Adipocyte (in vitro differentiated cells): ENCODE results near the gene SPRN.

Experiments
- DNase-seq: peaks from one replicate; pipeline ENCODE4 v3.0.0-alpha.2; 2015; ENCODE audit warnings: low read depth
- H3K27me3 ChIP-seq: replicated peaks from 2 replicates; pipeline ENCODE4 v1.7.0; 2013; ENCODE audit warnings: mild to moderate bottlenecking, low read length, moderate library complexity; ENCODE audit not compliant: control insufficient read depth, insufficient read depth
- H3K36me3 ChIP-seq: 2 replicates; pipeline ENCODE4 v1.7.0; 2013; ENCODE audit warnings: low read length, mild to moderate bottlenecking, moderate library complexity; ENCODE audit not compliant: control insufficient read depth, insufficient read depth, severe bottlenecking
- H3K4me1 ChIP-seq: 2 replicates; pipeline ENCODE4 v1.7.0; 2013; ENCODE audit warnings: mild to moderate bottlenecking, low read length, moderate library complexity; ENCODE audit not compliant: control insufficient read depth, insufficient read depth
- H3K4me3 ChIP-seq: 2 replicates; pipeline ENCODE4 v1.7.0; 2013; ENCODE audit warnings: mild to moderate bottlenecking, low read length, moderate library complexity
- H3K9ac ChIP-seq: 2 replicates; pipeline ENCODE4 v1.7.0; 2013; ENCODE audit warnings: mild to moderate bottlenecking, low read length, moderate library complexity
- H3K9me3 ChIP-seq: 2 replicates; pipeline ENCODE4 v1.7.0; 2013; ENCODE audit warnings: mild to moderate bottlenecking, low read length, moderate library complexity; ENCODE audit not compliant: control insufficient read depth

Gene SPRN

GRCh38 chr10:133462512-133463305 lies 38.3 kb upstream of the SPRN start:
- H3K4me1 ChIP-seq: no peaks in the 10 kb centered on the region
- DNase-seq: no peak
- H3K9me3 ChIP-seq: no peaks in the 10 kb centered on the region
- H3K9ac ChIP-seq: no peak overlapping the region
- no peaks in the 10 kb centered on the region for H3K27me3 ChIP-seq
- no peak overlapping the region for H3K4me3 ChIP-seq
- H3K36me3 ChIP-seq: peaks cover under 1% of the 10 kb centered on the region

- Histone ChIP-seq H3K9ac (no peak overlapping the region), H3K9me3 (no peaks in the 10 kb centered on the region), H3K4me1 (no peaks in the 10 kb centered on the region), H3K4me3 (no peak overlapping the region), H3K36me3 (no peaks in the 10 kb centered on the region), H3K27me3 (no peaks in the 10 kb centered on the region)
- DNase-seq: no peak
Measured at GRCh38 chr10:133461841-133462240, 37.4 kb upstream of the SPRN start.

- Histone ChIP-seq H3K4me3 (no peak overlapping the region), H3K9me3 (no peaks in the 10 kb centered on the region), H3K4me1 (no peaks in the 10 kb centered on the region), H3K9ac (no peak overlapping the region), H3K36me3 (no peaks in the 10 kb centered on the region), H3K27me3 (no peaks in the 10 kb centered on the region)
- no peak for DNase-seq
Measured at GRCh38 chr10:133461027-133461426, 36.6 kb upstream of the SPRN start.

- H3K27me3 ChIP-seq: no peaks in the 10 kb centered on the region
- H3K9me3 ChIP-seq: no peaks in the 10 kb centered on the region
- no peak overlapping the region for H3K9ac ChIP-seq
- H3K4me3 ChIP-seq: no peak overlapping the region
- no peak for DNase-seq
- no peaks in the 10 kb centered on the region for H3K4me1 ChIP-seq
- H3K36me3 ChIP-seq: no peaks in the 10 kb centered on the region
Measured at GRCh38 chr10:133460208-133460769, 35.9 kb upstream of the SPRN start.

DNA sequence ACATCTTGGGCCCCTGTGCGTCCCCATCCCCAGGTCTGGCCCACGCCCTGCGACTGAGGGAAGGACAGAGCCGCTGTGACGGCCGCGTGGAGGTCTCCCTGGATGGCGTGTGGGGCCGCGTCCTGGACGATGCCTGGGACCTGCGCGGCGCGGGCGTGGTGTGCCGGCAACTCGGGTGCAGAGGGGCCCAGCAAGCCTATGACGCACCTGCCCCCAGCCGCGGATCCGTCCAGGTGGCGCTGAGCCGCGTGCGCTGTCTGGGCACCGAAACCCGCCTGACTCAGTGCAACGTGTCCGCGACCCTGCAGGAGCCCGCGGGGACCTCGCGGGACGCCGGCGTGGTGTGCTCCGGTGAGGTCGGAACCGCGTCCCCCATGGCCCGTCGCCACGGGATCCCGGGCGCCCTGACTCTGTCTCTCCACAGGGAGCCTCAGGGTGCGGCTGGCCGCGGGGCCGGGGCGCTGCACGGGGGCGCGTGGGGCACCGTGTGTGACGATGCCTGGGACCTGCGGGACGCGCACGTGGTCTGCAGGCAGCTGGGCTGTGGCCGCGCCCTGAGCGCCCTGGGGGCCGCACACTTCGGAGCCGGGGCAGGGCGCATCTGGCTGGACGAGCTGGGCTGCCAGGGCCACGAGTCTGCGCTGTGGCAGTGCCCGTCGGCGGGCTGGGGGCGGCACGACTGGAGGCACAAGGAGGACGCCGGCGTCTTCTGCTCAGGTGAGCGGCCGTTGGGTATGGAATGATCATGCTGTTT lies 35.2 kb upstream of the SPRN start:
- no peak for DNase-seq
- Histone ChIP-seq H3K9ac (no peak overlapping the region), H3K4me3 (no peak overlapping the region), H3K27me3 (no peaks in the 10 kb centered on the region), H3K4me1 (no peaks in the 10 kb centered on the region), H3K36me3 (no peaks in the 10 kb centered on the region), H3K9me3 (no peaks in the 10 kb centered on the region)

DNA sequence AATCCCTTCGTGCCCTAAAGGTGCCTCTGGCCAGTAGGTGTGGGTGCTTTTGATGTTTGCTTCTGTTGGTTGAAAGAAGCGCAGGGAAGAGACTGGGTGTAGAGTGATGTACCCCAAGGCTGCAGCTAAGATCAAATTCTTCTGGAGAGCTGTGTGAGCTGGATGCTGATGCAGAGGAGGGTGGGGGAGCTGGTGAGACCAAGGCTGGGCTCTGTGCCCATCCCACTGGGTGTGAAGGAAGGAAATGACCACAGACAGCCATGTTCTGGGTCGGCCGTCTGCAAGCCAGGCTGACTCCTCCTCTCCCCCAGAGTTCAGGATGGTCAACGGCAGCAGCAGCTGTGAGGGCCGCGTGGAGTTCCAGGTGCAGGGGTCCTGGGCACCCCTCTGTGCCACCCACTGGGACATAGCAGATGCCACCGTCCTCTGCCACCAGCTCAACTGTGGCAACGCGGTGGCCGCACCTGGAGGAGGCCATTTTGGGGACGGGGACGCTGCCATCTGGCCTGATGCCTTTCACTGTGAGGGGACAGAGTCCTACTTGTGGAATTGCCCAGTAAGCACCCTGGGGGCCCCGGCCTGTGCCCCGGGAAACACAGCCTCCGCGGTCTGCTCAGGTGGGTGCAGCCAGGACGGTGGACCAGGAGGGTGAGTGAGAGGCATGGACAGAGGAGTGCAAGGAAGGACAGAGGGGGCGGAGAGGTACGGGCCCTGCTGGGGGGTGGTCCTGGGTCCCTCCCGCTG lies 34.5 kb upstream of the SPRN start:
- H3K9ac ChIP-seq: no peak overlapping the region
- H3K9me3 ChIP-seq: no peaks in the 10 kb centered on the region
- no peaks in the 10 kb centered on the region for H3K27me3 ChIP-seq
- H3K4me1 ChIP-seq: no peaks in the 10 kb centered on the region
- H3K36me3 ChIP-seq: no peaks in the 10 kb centered on the region
- H3K4me3 ChIP-seq: no peak overlapping the region
- DNase-seq: no peak

DNA sequence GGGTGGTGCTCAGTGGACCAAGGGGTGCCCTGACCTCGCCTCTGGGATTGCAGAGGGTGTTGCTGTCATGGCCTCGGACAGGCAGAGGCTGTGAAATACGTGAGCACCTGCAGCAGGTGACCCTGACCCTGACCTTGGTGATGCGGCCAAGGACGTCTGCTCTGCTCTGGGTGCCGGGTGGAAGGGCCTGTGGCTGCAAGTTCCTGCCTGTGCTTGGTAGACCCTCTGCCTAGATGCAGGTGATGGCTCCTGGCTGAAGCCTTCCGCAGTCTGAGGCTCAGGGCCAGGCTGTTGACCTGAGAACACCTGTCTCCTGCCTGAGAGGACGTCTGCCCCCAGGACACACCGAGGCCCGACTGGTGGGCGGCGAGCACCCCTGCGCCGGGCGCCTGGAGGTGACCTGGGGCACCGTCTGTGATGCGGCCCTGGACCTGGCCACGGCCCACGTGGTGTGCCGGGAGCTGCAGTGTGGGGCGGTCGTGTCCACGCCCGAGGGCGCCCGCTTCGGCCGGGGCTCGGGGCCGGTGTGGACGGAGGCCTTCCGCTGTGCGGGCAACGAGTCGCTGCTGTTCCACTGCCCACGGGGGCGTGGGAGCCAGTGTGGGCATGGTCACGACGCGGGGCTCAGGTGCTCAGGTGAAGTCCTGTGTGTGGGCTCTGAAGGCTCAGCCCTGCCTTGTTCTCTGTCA lies 33.7 kb upstream of the SPRN start:
- no peaks in the 10 kb centered on the region for H3K36me3 ChIP-seq
- no peak overlapping the region for H3K9ac ChIP-seq
- H3K4me3 ChIP-seq: no peak overlapping the region
- no peaks in the 10 kb centered on the region for H3K4me1 ChIP-seq
- H3K27me3 ChIP-seq: no peaks in the 10 kb centered on the region
- DNase-seq: no peak
- no peaks in the 10 kb centered on the region for H3K9me3 ChIP-seq

GRCh38 chr10:133457100-133457841 lies 32.8 kb upstream of the SPRN start:
- Histone ChIP-seq H3K4me1 (no peaks in the 10 kb centered on the region), H3K9me3 (no peaks in the 10 kb centered on the region), H3K36me3 (no peaks in the 10 kb centered on the region), H3K4me3 (no peak overlapping the region), H3K9ac (no peak overlapping the region), H3K27me3 (no peaks in the 10 kb centered on the region)
- DNase-seq: no peak

- Histone ChIP-seq H3K9me3 (no peaks in the 10 kb centered on the region), H3K4me3 (no peak overlapping the region), H3K27me3 (no peaks in the 10 kb centered on the region), H3K9ac (no peak overlapping the region), H3K36me3 (no peaks in the 10 kb centered on the region), H3K4me1 (no peaks in the 10 kb centered on the region)
- DNase-seq: no peak
Measured at GRCh38 chr10:133456041-133456951, 31.9 kb upstream of the SPRN start.
